PC-3 (cell line): Measurements from ENCODE around the gene AKAP5. TPM values are rescaled to one million over a fixed set of nuclear protein-coding genes. Genes with fewer than 3 reads are reported as not detected.
"Not testable (repeated sequence)": the region's sequence is repeated elsewhere in the genome, so short reads cannot be mapped to it uniquely, and the experiment has no call there.

Experiments
- ATAC-seq: fragments of 200-7000 bp; cut with Tn5 transposase; 2 replicates; pipeline ENCODE4 v1.9.1; 2020; ENCODE audit warnings: mild to moderate bottlenecking, moderate library complexity
- BruUV-seq: library from RNA; stranded (reverse); fragments of 400-500 nt; replicated peaks from 2 replicates; lab custom pipeline; 2021; lab: Mats Ljungman, UMichigan
- CTCF ChIA-PET: fragments of 300-600 bp; sonication (Branson Sonifier 250); formaldehyde crosslinking; loops from one replicate; lab custom pipeline; 2022; ENCODE audit warnings: antibody characterized with exemption; lab: Charles Lee
- POLR2A ChIA-PET: fragments of 300-600 bp; sonication (Branson Sonifier 250); formaldehyde crosslinking; loops from one replicate; lab custom pipeline; 2022; ENCODE audit warnings: antibody characterized with exemption; ENCODE audit not compliant: unreplicated experiment; lab: Charles Lee
- DNase-seq: peaks from one replicate; pipeline ENCODE4 v3.0.0-alpha.2; 2015
- H2AFZ ChIP-seq: fragments of 300-600 bp; sonication (generic); 2 replicates; pipeline ENCODE4 v1.6.0; 2016; ENCODE audit warnings: antibody characterized with exemption, low read length
- H3F3A ChIP-seq: fragments of 300-600 bp; sonication (generic); one replicate; pipeline ENCODE4 v1.6.0; 2017; ENCODE audit warnings: antibody characterized with exemption, low read length, control low read depth, mild to moderate bottlenecking; ENCODE audit not compliant: unreplicated experiment
- H3K27ac ChIP-seq: fragments of 300-600 bp; sonication (generic); 2 replicates; pipeline ENCODE4 v1.5.1; 2016; ENCODE audit warnings: mild to moderate bottlenecking, low read length
- H3K27me3 ChIP-seq: fragments of 300-600 bp; sonication (generic); 2 replicates; pipeline ENCODE4 v1.6.1; 2016; ENCODE audit warnings: low read length, mixed read lengths
- H3K36me3 ChIP-seq: fragments of 300-600 bp; sonication (generic); 2 replicates; pipeline ENCODE4 v1.6.1; 2016; ENCODE audit warnings: low read depth, mixed run types, low read length, mixed read lengths
- H3K4me1 ChIP-seq: fragments of 300-600 bp; sonication (generic); 2 replicates; pipeline ENCODE4 v1.5.1; 2016; ENCODE audit warnings: low read length; ENCODE audit not compliant: insufficient read depth
- H3K4me2 ChIP-seq: fragments of 300-600 bp; sonication (generic); 2 replicates; pipeline ENCODE4 v1.6.0; 2016; ENCODE audit warnings: low read length
- H3K4me3 ChIP-seq: fragments of 300-600 bp; sonication (generic); 2 replicates; pipeline ENCODE4 v1.5.1; 2016; ENCODE audit warnings: mild to moderate bottlenecking, low read length, mixed read lengths
- H3K79me2 ChIP-seq: fragments of 300-600 bp; sonication (generic); 2 replicates; pipeline ENCODE4 v1.6.1; 2017; ENCODE audit warnings: low read length, mixed read lengths
- H3K9ac ChIP-seq: fragments of 300-600 bp; sonication (generic); 2 replicates; pipeline ENCODE4 v1.6.0; 2016; ENCODE audit warnings: mild to moderate bottlenecking, low read length
- H3K9me2 ChIP-seq: fragments of 300-600 bp; sonication (generic); replicated peaks from 2 replicates; pipeline ENCODE4 v1.6.1; 2016; ENCODE audit warnings: mixed run types, low read length, mixed read lengths
- H3K9me3 ChIP-seq: fragments of 300-600 bp; sonication (generic); 2 replicates; pipeline ENCODE4 v1.6.1; 2016; ENCODE audit warnings: low read length, mixed read lengths
- H4K20me1 ChIP-seq: fragments of 300-600 bp; sonication (generic); 2 replicates; pipeline ENCODE4 v1.6.1; 2016; ENCODE audit warnings: low read length, mixed read lengths
- CTCF ChIP-seq: fragments of 300-600 bp; sonication (generic); conservative IDR thresholded peaks from 2 replicates; pipeline ENCODE4 v1.5.1; 2017; ENCODE audit warnings: antibody characterized with exemption, low read depth, mild to moderate bottlenecking, low read length
- EZH2 ChIP-seq: fragments of 300-600 bp; sonication (generic); IDR thresholded peaks from one replicate; pipeline ENCODE4 v1.6.1; 2017; ENCODE audit warnings: antibody characterized with exemption, mild to moderate bottlenecking, low read length; ENCODE audit not compliant: unreplicated experiment
- EZH2phosphoT487 ChIP-seq: fragments of 300-600 bp; sonication (generic); IDR thresholded peaks from 2 replicates; pipeline ENCODE4 v1.6.1; 2018; ENCODE audit warnings: mild to moderate bottlenecking, antibody characterized with exemption, low read length, borderline replicate concordance
- intact Hi-C: fragments of 100-400 bp; cut with micrococcal nuclease; formaldehyde crosslinking; loops from 2 replicates; pipeline ENCODE4 v1.9.0; 2023
- total RNA-seq: library from RNA; depleted of rRNA; stranded (reverse); fragments of >200 nt; gene quantifications from 2 replicates; pipeline ENCODE4 v1.2.3, GENCODE V29; 2014

Gene AKAP5
- total RNA-seq, 1 experiment from 2014 or later = 0.58 TPM

- H4K20me1 ChIP-seq = peaks cover 67% of the 10 kb centered on the region
- DNase-seq (peak; percentile 72), ATAC-seq (peak; percentile 71)
- peaks cover under 1% of the 10 kb centered on the region for H3F3A ChIP-seq
- H3K4me2 ChIP-seq = peak overlapping the region; percentile 20; the same call in 1 of the 2 replicates
- H3K9ac ChIP-seq = no peak overlapping the region
- no peaks in the 10 kb centered on the region for H3K9me2 ChIP-seq
- no TSS peak for BruUV-seq
- H3K4me1 ChIP-seq = peaks cover 25% of the 10 kb centered on the region
- no peak overlapping the region for H2AFZ ChIP-seq
- TF ChIP-seq CTCF = no peak
- no peak for TF ChIP-seq EZH2
- H3K4me3 ChIP-seq = no peak overlapping the region
- no peaks in the 10 kb centered on the region for H3K27me3 ChIP-seq
- H3K79me2 ChIP-seq = peaks cover 97% of the 10 kb centered on the region
- H3K27ac ChIP-seq = no peak overlapping the region
- H3K9me3 ChIP-seq = no peaks in the 10 kb centered on the region
- intact Hi-C loops = no loop called here
- ChIA-PET POLR2A (interaction anchor here (0.6 kb wide), 1 partner anchor 134 kb away, joined by 4 read pairs; no protein-coding TSS in a partner anchor), CTCF (interaction anchor here (0.6 to 1.1 kb wide), 4 partner anchors 25 to 268 kb away, joined by 4 to 10 read pairs (median 6); partner anchors contain the start of genes HSPA2 and MTHFD1)
- peaks cover 13% of the 10 kb centered on the region; the same call in 1 of the 2 replicates for H3K36me3 ChIP-seq
Observed at GRCh38 chr14:64515053-64515452, 49.8 kb downstream of the AKAP5 start.

- peaks cover 95% of the 10 kb centered on the region for H3K79me2 ChIP-seq
- no peaks in the 10 kb centered on the region for H3K27me3 ChIP-seq
- no peaks in the 10 kb centered on the region for H3K9me3 ChIP-seq
- no peak overlapping the region for H3K9ac ChIP-seq
- no peak overlapping the region for H3K4me2 ChIP-seq
- H3K27ac ChIP-seq = no peak overlapping the region
- ChIA-PET CTCF (no interaction called here), POLR2A (no interaction called here)
- ATAC-seq (no peak), DNase-seq (no peak)
- no peak for TF ChIP-seq EZH2phosphoT487
- no peak for TF ChIP-seq EZH2
- TF ChIP-seq CTCF = no peak
- intact Hi-C loops = no loop called here
- no TSS peak for BruUV-seq
- H3K4me3 ChIP-seq = no peak overlapping the region
- H2AFZ ChIP-seq = no peak overlapping the region
- H3K36me3 ChIP-seq = peaks cover 16% of the 10 kb centered on the region
- peaks cover 4% of the 10 kb centered on the region for H3F3A ChIP-seq
- H4K20me1 ChIP-seq = peaks cover 65% of the 10 kb centered on the region
- H3K9me2 ChIP-seq = no peaks in the 10 kb centered on the region
- peaks cover 24% of the 10 kb centered on the region for H3K4me1 ChIP-seq
Observed at GRCh38 chr14:64516969-64517368, 51.7 kb downstream of the AKAP5 start.

DNA sequence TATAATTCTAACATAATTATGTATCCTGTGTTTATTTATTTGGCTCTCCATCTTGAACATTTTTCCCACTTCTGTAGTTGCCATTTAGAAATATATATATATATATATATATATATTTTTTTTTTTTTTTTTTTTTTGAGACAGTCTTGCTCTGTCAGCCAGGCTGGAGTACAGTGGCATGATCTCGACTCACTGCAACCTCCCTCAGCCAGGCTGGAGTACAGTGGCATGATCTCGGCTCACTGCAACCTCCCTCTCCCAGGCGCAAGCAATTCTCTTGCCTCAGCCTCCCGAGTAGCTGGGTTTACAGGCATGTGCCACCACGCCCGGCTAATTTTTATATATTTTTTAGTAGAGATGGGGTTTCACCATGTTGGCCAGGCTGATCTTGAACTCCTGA, 52.4 kb downstream of the AKAP5 start:
- intact Hi-C loops, H3K4me3 ChIP-seq, H3K27ac ChIP-seq, H2AFZ ChIP-seq, H3F3A ChIP-seq, H3K4me2 ChIP-seq, DNase-seq, H3K27me3 ChIP-seq, CTCF ChIA-PET, H3K9me3 ChIP-seq, H3K9me2 ChIP-seq, ATAC-seq, H3K9ac ChIP-seq, POLR2A ChIA-PET, BruUV-seq: not testable (repeated sequence)
- peaks cover 23% of the 10 kb centered on the region for H3K36me3 ChIP-seq
- H4K20me1 ChIP-seq = peaks cover 60% of the 10 kb centered on the region
- H3K79me2 ChIP-seq = peaks cover 95% of the 10 kb centered on the region
- peaks cover 24% of the 10 kb centered on the region for H3K4me1 ChIP-seq
